SK-N-SH (cell line): ENCODE data around the gene CDH12.

ENCODE experiments used
- CTCF ChIP-seq: fragments of 200-600 bp; sonication (generic); IDR thresholded peaks from 2 replicates; pipeline ENCODE4 v1.6.1; 2017; ENCODE audit warnings: antibody characterized with exemption, mild to moderate bottlenecking, moderate library complexity
- EP300 ChIP-seq, 2 experiments: IDR thresholded peaks; 2 replicates each; pipeline versions ENCODE4 v1.4.0 to v1.6.1; 2012; ENCODE audit warnings: borderline replicate concordance in 1 of 2, low read depth in 1 of 2, low read length in 1 of 2
- FOXJ3 ChIP-seq: sonication (generic); formaldehyde crosslinking; IDR thresholded peaks from 2 replicates; pipeline ENCODE4 v1.5.1; 2020; ENCODE audit warnings: mild to moderate bottlenecking, missing genetic modification reagents
- MXI1 ChIP-seq: IDR thresholded peaks from 2 replicates; pipeline ENCODE4 v1.6.1; 2012; ENCODE audit warnings: mild to moderate bottlenecking, low read depth, low read length, improper control_type of control experiment
- NFIC ChIP-seq: IDR thresholded peaks from 2 replicates; pipeline ENCODE4 v1.4.0; 2012; ENCODE audit warnings: borderline replicate concordance
- POLR2AphosphoS5 ChIP-seq: IDR thresholded peaks from 2 replicates; pipeline ENCODE4 v1.6.1; 2012; ENCODE audit warnings: low read depth, low read length
- RCOR1 ChIP-seq: fragments of 150-350 bp; IDR thresholded peaks from 2 replicates; pipeline ENCODE4 v1.6.1; 2017; ENCODE audit warnings: antibody characterized with exemption, low read length
- RXRA ChIP-seq: IDR thresholded peaks from 2 replicates; pipeline ENCODE4 v1.4.0; 2012; ENCODE audit warnings: low read depth, mild to moderate bottlenecking, borderline replicate concordance
- SIN3A ChIP-seq: IDR thresholded peaks from 2 replicates; pipeline ENCODE4 v1.6.1; 2012; ENCODE audit warnings: low read depth, mild to moderate bottlenecking, low read length, moderate library complexity, borderline replicate concordance
- SMC3 ChIP-seq: IDR thresholded peaks from 2 replicates; pipeline ENCODE4 v1.6.1; 2012; ENCODE audit warnings: low read depth, low read length, improper control_type of control experiment
- YY1 ChIP-seq: IDR thresholded peaks from 2 replicates; pipeline ENCODE4 v1.4.0; 2012; ENCODE audit warnings: low read depth, mild to moderate bottlenecking
- TF ChIP-seq, protein P1 (sequence below): IDR thresholded peaks from 2 replicates; pipeline ENCODE4 v1.4.0; 2012; ENCODE audit warnings: low read depth

GRCh38 chr5:22665801-22666200 is 187.3 kb downstream of the CDH12 start:
- TF ChIP-seq SIN3A (no peak), CTCF (no peak), FOXJ3 (CRISPR knock-in tag) (no peak), POLR2AphosphoS5 (no peak), MXI1 (no peak), YY1 (no peak), RCOR1 (no peak), EP300 (IDR thresholded peaks at IDR 0.05; ENCODE audit: borderline replicate concordance in 1 of 2, low read depth in 1 of 2, low read length in 1 of 2) (no peak), NFIC (no peak), SMC3 (no peak), RXRA (no peak)
- TF ChIP-seq, protein P1, sequence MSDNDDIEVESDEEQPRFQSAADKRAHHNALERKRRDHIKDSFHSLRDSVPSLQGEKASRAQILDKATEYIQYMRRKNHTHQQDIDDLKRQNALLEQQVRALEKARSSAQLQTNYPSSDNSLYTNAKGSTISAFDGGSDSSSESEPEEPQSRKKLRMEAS, result no peak
